Mucosa of descending colon (tissue), 3 donors: ENCODE results near the gene PIM1. TPM values are rescaled to one million over a fixed set of nuclear protein-coding genes. Genes with fewer than 3 reads are reported as not detected.

Experiments used
- ATAC-seq: fragments of 200-7000 bp; cut with Tn5 transposase; one replicate; pipeline ENCODE4 v1.9.1; 2020; ENCODE audit warnings: mild to moderate bottlenecking, moderate library complexity
- DNase-seq, 3 donors: peaks; one replicate each; pipeline ENCODE4 v3.0.0-alpha.2; 2020
- H3K36me3 ChIP-seq: fragments of 200-600 bp; one replicate; pipeline ENCODE4 v1.8.0; 2021; ENCODE audit warnings: low read depth, mild to moderate bottlenecking
- H3K4me1 ChIP-seq: fragments of 200-600 bp; one replicate; pipeline ENCODE4 v1.8.0; 2021; ENCODE audit warnings: low read depth, mild to moderate bottlenecking
- H3K4me3 ChIP-seq: fragments of 200-600 bp; one replicate; pipeline ENCODE4 v1.8.0; 2021; ENCODE audit warnings: mild to moderate bottlenecking
- H3K9me3 ChIP-seq: fragments of 200-600 bp; one replicate; pipeline ENCODE4 v1.8.0; 2021; ENCODE audit warnings: mild to moderate bottlenecking
- intact Hi-C, 2 donors: fragments of 100-400 bp; cut with DNase I in 1 of 2; cut with micrococcal nuclease in 1 of 2; formaldehyde crosslinking; loops; one replicate each; pipeline versions ENCODE4 v1.11.0 to v1.11.1; 2022; cut with DNase I, micrococcal nuclease
- long read RNA-seq, 2 donors: library from polyadenylated mRNA; unstranded; transcript quantifications; one replicate each; pipeline ENCODE4 v2.0.0, GENCODE V29; 2019 to 2021
- total RNA-seq, 3 donors: library from RNA; stranded (reverse); fragmentation: NEBNext Ultra II Directional in 2 of 3; extraction: Animal tissue kit (Norgen Biotek cat#: 25700) in 2 of 3; gene quantifications; one replicate each; pipeline versions ENCODE4 v1.2.1 to v1.2.4, GENCODE V29; 2021 to 2023
- TF ChIP-seq, protein P1 (sequence below): fragments of 200-600 bp; IDR thresholded peaks from one replicate; pipeline ENCODE4 v1.8.0; 2022; ENCODE audit warnings: antibody characterized with exemption, mild to moderate bottlenecking
- donor health status: DM: no; HTN: no; CAD: no; lungs with moderate emphysema.
- donor health status: DM: no; HTN: no; CAD: no.
- donor health status: DM: no; HTN: yes; CAD: no.

PIM1 gene
- 10 to 100 TPM; 36.9 to 84.1 (median 56.0) TPM for total RNA-seq
- long read RNA-seq, donor 1, transcript PIM1-201 (6 exons, 2,650 nt): major isoform, 112 of 157 reads
- long read RNA-seq, donor 1, partial matches to known transcripts: 21 of 157 reads
- long read RNA-seq, donor 1, other reads (novel, unspliced or antisense): 24 of 157 reads
- long read RNA-seq, donor 2, transcript PIM1-201 (6 exons, 2,650 nt): major isoform, 8 of 13 reads
- long read RNA-seq, donor 2, partial matches to known transcripts: 1 of 13 reads
- long read RNA-seq, donor 2, other reads (novel, unspliced or antisense): 3 of 13 reads

GRCh38 chr6:37169496-37170272, at the start of gene PIM1:
Gene PIM1, plus strand, starts transcription at chr6:37170152. Its CDS starts 424 bp downstream, at chr6:37170576.
- TF ChIP-seq, protein P1, sequence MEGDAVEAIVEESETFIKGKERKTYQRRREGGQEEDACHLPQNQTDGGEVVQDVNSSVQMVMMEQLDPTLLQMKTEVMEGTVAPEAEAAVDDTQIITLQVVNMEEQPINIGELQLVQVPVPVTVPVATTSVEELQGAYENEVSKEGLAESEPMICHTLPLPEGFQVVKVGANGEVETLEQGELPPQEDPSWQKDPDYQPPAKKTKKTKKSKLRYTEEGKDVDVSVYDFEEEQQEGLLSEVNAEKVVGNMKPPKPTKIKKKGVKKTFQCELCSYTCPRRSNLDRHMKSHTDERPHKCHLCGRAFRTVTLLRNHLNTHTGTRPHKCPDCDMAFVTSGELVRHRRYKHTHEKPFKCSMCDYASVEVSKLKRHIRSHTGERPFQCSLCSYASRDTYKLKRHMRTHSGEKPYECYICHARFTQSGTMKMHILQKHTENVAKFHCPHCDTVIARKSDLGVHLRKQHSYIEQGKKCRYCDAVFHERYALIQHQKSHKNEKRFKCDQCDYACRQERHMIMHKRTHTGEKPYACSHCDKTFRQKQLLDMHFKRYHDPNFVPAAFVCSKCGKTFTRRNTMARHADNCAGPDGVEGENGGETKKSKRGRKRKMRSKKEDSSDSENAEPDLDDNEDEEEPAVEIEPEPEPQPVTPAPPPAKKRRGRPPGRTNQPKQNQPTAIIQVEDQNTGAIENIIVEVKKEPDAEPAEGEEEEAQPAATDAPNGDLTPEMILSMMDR: no peak
- peak within 1 kb of the TSS; percentile 52 for H3K4me3 ChIP-seq
- H3K4me1 ChIP-seq: peaks cover 12% of the 10 kb centered on the region
- no peaks in the 10 kb centered on the region for H3K36me3 ChIP-seq
- intact Hi-C loops: loop anchor here in 1 of 2 donors (5.0 kb wide), 2 partner anchors 37 to 112 kb away; no protein-coding TSS in a partner anchor
- no peaks in the 10 kb centered on the region for H3K9me3 ChIP-seq
- DNase-seq (peak; percentile 100), ATAC-seq (peak; percentile 89)

DNA sequence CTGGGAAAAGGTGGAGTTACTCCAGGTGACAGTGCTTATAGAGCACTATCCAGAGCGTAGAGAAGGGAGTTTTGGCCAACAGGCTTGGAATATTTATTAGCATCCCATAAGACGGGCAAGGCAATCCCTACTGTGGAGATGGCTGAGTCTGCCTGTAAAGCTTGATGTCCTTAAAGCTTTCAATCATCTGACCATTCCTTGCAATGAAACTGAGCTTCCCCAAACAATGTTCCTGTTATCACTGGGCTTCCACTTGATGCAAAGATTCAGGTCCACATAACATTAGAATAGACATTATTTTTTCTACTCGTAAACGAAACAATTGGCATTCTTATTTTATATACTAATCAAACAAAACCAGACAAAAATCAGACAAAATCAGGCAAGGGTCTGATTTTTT, 48.4 kb upstream of the PIM1 start:
- Histone ChIP-seq H3K4me1 (no peaks in the 10 kb centered on the region), H3K9me3 (no peaks in the 10 kb centered on the region), H3K4me3 (no peak overlapping the region), H3K36me3 (no peaks in the 10 kb centered on the region)
- intact Hi-C loops: no loop called here
- ATAC-seq: no peak
- DNase-seq: no peak
- TF ChIP-seq, protein P1: no peak

DNA sequence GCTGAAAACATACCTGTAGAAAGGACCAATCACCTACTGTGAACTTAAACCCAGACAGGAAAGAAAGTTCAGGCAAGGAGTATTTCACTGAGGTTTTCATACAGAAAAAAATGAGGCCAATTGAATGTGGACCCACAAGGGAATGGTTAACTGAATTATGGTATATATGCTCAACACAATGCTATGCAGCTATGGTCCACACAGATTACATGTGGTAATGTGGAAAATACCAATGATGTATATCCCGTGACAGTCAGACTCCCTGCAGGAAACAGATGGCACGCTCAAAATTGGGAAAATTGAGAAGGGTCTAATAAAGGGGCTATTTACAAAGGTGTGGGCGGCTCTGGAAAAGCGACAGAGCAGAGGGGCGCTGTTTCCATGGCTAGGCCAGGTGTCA, 47.1 kb upstream of the PIM1 start:
- TF ChIP-seq, protein P1: no peak
- DNase-seq (no peak), ATAC-seq (no peak)
- intact Hi-C loops: no loop called here
- no peaks in the 10 kb centered on the region for H3K4me1 ChIP-seq
- H3K4me3 ChIP-seq: no peak overlapping the region
- H3K9me3 ChIP-seq: no peaks in the 10 kb centered on the region
- H3K36me3 ChIP-seq: no peaks in the 10 kb centered on the region

DNA sequence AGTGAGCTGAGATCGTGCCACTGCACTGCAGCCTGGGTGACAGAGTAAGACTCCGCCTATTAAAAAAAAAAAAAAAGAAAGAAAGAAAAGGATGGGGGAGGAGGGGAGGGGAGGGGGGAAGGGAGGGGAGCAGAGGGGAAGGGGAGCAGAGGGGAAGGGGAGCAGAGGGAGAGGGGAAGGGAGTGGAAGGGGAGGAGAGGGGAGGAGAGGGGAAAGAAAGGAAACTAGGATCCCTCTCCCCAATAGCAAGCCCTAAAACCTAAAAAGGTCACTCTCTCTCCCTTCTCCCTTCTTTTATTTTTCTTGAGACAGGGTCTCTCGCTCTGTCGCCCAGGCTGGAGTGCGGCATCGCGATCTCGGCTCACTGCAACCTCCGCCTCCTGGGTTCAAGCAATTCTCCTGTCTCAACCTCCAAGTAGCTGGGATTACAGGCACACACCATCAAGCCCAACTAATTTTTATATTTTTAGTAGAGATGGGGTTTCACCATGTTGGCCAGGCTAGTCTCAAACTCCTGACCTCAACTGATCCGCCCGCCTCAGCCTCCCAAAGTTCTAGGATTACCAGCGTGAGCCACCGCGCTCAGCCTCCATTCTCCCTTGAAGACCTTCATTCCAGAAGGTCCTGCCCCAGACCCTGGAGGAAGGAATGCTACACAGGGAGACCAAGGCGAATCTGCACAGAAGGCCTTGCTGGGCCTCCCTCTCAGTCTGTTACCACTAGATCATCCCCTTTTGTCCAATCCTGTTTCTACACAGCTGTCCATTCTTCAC, 45.8 kb upstream of the PIM1 start:
- DNase-seq (no peak), ATAC-seq (no peak)
- no peaks in the 10 kb centered on the region for H3K9me3 ChIP-seq
- no peak overlapping the region for H3K4me3 ChIP-seq
- TF ChIP-seq, protein P1: no peak
- H3K4me1 ChIP-seq: peaks cover 5% of the 10 kb centered on the region
- intact Hi-C loops: no loop called here
- no peaks in the 10 kb centered on the region for H3K36me3 ChIP-seq

DNA sequence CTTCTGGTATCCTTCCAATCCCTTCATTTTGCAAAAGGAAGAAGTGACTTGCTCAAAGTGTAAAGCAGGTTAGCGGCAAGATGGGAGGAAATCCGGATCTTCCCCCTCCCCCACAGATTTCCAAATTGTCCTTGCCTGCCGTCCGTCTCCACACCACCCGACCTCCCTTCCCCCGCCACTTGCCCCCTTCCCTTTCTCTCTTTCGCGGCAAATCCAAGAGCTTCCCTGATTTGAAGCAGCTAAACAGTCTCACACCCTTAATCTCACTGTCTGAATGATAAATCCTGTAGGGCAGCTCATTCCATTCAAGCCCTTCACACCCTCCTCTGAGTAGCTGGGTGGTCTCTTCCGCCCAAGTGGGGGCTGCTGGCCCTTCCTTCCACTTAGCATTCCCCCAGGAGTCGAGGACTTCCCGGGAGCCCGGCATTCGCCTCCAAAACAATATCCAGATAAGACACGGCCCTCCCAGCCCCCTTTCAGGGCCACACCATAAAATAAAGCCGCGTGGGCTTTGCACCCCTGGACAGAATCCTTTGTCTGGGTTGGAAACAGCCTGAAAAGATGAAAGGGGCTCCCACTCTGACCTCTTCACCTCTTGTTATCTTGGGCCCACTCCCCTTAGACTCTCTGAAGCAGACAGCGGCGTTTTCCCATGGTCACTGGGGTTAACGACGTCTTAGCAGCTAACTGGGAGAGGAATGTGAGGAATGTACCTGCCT, 44.0 kb upstream of the PIM1 start:
- no peaks in the 10 kb centered on the region for H3K9me3 ChIP-seq
- no peaks in the 10 kb centered on the region for H3K36me3 ChIP-seq
- peaks cover 5% of the 10 kb centered on the region for H3K4me1 ChIP-seq
- TF ChIP-seq, protein P1: no peak
- DNase-seq (no peak), ATAC-seq (no peak)
- no peak overlapping the region for H3K4me3 ChIP-seq
- intact Hi-C loops: no loop called here
